Sigmoid colon (tissue), 4 donors: ENCODE data around the gene CYBA.

Experiments used
- POLR2A ChIP-seq, 2 donors: fragments of 450-650 bp; IDR thresholded peaks; one replicate each; pipeline ENCODE4 v1.6.1; 2016; ENCODE audit warnings: antibody characterized with exemption in 2 of 2, mild to moderate bottlenecking in 2 of 2, moderate library complexity in 2 of 2
- POLR2AphosphoS5 ChIP-seq, 4 donors: sonication (generic); formaldehyde crosslinking; IDR thresholded peaks; one replicate each; pipeline ENCODE4 v1.6.1; 2017; ENCODE audit warnings: antibody characterized with exemption in 4 of 4
- TF ChIP-seq, protein P1 (sequence below), 4 experiments: fragments of 450-650 bp in 3 of 4; fragments of 200-600 bp in 1 of 4; IDR thresholded peaks; one replicate each; pipeline ENCODE4 v1.5.1; 2016 to 2019; ENCODE audit warnings: antibody characterized with exemption in 4 of 4, mild to moderate bottlenecking in 3 of 4, moderate library complexity in 2 of 4

DNA sequence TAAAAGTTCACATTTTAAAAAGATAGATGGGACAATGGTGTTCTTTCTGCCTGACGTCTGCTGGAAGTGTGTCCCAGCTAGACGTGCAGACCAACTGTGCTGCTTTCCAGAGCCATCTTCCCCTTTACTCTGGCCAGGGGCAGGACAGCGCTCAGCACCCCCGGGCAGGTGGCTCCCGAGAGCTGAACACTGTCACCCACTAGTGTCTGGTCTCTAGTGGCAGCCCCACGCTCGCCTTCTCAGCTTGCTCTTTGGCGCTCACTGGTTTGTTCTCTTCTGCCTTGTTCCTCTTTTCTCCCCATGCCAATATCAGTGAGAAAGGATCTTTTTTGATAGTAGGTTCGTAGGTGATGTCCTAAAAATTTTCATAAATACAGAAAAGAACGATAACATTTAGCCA lies 54.9 kb downstream of the CYBA start:
- no peak for TF ChIP-seq POLR2AphosphoS5 (IDR thresholded peaks at IDR 0.05)
- TF ChIP-seq, protein P1, sequence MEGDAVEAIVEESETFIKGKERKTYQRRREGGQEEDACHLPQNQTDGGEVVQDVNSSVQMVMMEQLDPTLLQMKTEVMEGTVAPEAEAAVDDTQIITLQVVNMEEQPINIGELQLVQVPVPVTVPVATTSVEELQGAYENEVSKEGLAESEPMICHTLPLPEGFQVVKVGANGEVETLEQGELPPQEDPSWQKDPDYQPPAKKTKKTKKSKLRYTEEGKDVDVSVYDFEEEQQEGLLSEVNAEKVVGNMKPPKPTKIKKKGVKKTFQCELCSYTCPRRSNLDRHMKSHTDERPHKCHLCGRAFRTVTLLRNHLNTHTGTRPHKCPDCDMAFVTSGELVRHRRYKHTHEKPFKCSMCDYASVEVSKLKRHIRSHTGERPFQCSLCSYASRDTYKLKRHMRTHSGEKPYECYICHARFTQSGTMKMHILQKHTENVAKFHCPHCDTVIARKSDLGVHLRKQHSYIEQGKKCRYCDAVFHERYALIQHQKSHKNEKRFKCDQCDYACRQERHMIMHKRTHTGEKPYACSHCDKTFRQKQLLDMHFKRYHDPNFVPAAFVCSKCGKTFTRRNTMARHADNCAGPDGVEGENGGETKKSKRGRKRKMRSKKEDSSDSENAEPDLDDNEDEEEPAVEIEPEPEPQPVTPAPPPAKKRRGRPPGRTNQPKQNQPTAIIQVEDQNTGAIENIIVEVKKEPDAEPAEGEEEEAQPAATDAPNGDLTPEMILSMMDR (IDR thresholded peaks at IDR 0.05), result no peak
- TF ChIP-seq POLR2A (IDR thresholded peaks at IDR 0.05), result no peak
